HG03060 (cell line): ENCODE measurements around the gene FA2H.
"Not testable (repeated sequence)": the region's sequence is repeated elsewhere in the genome, so short reads cannot be mapped to it uniquely, and the experiment has no call there.

Source experiments
- ATAC-seq: cut with Tn5 transposase; IDR thresholded peaks from one replicate; pipeline ENCODE4 v1.9.1; 2021; ENCODE audit warnings: low read depth, moderate number of reproducible peaks; ENCODE audit not compliant: unreplicated experiment

The FA2H gene

DNA sequence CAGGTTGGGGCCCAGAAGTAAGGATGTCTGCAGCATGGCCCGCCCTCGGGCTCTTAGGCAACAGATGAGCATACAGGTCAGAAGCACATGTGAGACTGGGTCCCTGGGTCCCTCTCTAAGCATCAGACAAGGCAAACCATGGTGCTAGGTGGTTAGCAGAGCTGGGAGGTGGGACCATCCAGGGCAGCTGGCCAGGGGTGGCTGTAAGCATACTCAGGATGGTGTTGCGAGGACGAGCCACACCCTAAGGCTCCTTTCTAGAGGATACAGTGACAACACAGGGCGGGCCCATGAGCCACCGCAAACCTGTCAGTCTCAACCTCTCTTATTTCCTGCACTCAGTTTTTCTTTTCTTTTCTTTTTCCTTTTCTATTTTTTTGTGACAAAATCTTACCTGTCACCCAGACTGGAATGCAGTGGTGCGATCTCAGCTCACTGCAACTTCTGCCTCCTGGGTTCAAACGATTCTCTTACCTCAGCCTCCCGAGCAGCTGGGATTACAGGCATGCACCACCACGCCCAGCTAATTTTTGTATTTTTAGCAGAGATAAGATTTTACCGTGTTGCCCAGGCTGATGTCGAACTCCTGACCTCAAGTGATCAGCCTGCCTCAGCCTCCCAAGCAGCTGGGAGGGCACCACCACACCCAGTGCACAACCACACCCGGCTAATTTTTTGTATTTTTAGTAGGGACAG, 3.6 kb downstream of the FA2H start:
- ATAC-seq = no peak

DNA sequence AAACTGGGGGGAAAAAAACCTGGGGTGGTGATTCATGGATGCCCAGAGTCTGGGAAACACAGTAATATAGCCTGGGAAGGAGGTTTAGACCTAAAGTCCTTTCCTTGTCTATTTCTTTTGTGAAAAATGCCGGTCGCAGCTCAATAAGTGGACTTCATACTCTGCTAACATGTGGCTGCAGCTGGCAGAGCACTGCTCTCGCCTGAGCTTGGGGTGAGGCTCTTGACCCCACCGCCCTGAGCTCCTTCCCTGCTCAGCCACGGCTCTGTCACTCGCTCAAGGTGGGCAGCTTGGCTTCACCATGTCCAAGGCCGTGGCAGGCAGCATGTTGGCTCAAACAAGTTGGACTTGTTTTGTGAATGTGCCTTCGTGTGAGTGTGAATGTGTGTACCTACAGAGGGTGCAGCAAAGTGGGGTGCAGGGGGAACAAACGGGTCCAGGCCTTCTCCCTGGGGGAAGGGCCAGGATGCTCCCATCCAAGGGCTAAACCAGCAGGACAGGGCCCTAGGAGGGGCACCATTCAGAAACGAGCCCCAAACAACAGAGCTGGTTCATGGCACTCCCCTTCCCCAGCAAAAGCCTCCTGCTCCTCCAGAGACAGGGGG, 4.9 kb downstream of the FA2H start:
- ATAC-seq = no peak

- no peak for ATAC-seq
Measured at GRCh38 chr16:74768239-74768638, 6.4 kb downstream of the FA2H start.

- ATAC-seq = no peak
Measured at GRCh38 chr16:74767749-74768148, 6.9 kb downstream of the FA2H start.

DNA sequence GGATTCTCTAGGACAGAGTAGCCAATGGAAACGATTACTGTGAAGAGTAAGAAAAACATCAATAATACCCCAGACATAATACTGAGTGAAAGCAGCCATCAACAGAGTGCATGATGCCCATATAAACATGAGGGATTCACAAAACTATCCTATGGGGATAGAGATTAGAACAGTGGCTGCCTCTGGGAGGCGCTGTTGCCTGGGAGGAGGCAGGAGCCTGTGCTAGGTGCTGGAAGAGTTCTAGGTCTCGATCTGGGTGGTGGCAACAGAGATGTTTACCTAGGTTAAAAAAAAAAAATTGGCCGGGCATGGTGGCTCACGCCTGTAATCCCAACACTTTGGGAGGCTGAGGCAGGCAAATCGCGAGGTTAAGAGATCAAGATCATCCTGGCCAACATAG, 7.9 kb downstream of the FA2H start:
- ATAC-seq = no peak

DNA sequence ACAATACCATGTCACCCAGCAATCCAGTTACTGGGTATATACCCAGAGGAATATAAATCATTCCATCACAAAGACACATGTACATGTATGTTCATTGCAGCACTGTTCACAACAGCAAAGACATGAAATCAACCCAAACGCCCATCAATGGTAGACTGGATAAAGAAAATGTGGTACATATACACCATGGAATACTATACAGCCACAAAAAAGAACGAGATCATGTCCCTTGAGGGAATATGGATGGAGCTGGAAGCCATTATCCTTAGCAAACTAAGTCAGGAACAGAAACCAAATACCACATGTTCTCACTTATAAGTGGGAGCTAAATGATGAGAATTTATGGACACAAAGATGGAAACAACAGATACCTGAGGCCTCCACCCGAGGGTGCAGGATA, 10.4 kb downstream of the FA2H start:
- ATAC-seq = not testable (repeated sequence)

DNA sequence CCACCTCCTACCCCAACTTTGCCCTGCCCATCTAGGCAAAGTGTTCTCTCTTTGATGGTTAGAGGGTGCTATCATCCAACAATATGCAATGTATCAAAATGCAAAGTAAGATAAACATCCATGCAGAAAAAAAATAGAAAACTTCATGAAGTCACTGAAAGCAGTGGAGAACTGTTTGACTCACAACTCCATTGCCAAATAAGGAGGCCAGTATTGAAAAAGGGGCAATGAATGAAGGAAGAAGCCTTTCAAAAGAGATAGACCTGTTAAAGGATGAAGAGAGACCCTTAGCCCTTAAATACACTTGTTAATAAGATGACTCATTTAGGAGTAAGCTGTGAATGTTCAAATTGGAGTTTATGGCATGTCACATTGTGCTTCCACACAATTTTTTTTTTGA, 13.0 kb downstream of the FA2H start:
- ATAC-seq = no peak

DNA sequence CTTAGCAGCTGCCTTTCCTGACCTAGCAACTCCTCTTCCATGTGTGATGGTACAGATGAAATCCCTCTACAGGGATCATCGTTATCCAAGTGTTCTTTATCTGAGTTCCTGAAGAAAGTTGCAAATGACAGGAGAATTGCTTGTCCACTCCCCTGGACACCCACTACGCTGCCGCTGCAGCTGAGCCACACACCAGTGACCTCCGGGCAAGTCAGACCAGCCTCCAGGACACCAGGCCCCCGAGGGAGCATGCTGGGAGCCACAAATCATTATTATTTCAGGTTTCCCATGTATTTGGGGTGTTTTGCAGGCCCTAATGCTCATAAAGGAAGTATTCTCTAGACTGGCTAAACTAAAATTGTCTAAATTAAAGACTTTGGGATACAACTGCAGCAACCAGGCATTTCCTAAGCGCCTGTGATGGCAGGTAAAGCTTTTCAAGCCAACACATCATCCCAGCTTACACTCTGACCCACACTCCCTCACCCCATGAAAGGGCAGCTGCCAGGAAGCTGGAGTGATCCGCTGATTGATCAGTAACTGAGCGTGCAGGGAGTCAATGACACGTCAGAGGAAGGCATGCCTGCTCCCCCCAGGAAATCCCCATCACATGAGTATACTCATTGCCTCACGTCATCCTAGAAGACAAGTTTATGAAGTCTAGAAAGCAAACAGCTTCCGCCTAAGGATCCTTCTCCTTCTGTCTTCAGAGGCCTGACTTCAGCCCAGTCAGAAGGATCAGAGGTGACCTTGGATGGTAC, 14.4 kb downstream of the FA2H start:
- peak; percentile 87 for ATAC-seq

- no peak for ATAC-seq
Measured at GRCh38 chr16:74759564-74759963, 15.1 kb downstream of the FA2H start.

- no peak for ATAC-seq
Measured at GRCh38 chr16:74758801-74759200, 15.8 kb downstream of the FA2H start.

- no peak for ATAC-seq
Measured at GRCh38 chr16:74757349-74757748, 17.3 kb downstream of the FA2H start.

GRCh38 chr16:74756203-74756602, 18.4 kb downstream of the FA2H start:
- ATAC-seq = no peak

DNA sequence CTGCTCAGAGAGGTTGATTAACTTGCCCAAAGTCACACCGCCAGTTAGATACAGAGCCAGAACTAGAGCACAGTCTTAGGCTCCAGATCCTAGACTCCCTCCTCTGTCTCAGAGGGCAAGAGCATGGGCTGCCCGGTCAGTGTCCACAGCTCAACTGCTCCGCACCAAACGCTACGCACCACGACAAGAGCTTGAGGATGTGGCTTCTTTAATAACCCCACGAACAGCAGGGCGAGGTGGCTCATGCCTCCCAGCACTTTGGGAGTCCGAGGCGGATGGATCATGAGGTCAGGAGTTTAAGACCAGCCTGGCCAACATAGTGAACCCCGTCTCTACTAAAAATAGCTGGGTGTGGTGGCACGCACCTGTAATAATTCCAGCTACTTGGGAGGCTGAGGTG, 21.4 kb downstream of the FA2H start:
- ATAC-seq = no peak

DNA sequence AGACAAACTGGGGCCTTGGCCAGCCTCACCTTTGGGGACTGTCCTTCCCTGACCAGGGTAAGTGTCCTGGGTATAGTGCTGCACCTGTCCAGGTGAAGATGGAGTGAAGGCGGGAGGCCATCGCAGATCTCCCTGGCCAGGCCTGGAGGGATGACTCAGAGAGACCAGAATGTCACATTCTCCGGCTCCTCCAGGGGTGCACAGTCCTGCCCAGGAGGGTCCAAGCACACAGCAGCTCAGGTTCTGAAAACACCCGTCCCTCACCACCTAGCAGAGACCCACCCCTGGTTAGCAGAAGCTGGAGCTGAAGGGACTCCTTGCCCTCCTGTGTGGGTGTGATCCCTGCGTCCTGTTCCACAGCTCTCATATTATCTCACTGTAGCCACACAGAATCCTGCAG, 21.9 kb downstream of the FA2H start:
- ATAC-seq = no peak

DNA sequence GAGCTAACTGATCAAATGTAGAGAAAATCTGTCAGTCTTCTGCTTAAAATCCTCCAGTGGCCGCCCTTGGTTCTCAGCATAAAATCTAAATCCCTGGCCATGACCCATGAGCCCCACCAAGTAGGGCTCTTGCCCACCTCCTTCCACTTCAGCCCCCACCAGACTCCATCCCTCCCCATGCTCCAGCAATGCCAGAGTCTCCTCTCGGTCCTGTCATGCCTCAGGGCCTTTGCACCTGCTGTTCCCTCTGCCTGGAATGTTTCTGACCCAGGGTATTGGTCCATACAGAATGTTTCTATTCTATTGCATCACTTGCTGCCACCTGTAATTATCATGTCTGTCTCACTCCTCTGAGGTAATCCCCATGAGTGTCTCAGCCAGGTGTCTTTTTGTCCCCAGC, 22.4 kb downstream of the FA2H start:
- ATAC-seq = no peak

DNA sequence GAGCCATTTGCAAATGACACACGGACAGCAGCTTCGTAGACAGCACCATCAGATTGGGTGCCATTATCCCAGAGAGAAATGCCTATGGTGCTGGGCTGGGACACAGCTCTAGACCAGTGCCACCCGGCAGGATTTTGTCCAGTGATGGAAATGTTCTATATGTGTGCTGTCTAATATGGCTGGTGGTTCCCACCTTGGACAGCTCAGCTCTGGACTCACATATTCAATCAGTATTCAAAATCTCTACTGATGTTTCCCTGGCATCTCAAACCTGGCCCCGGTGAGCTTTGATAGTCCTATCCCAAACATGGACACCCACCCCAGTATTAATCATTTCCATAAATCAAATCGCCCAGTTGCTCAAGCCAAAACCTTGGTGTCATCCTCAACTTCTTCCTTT, 23.0 kb downstream of the FA2H start:
- ATAC-seq = no peak

DNA sequence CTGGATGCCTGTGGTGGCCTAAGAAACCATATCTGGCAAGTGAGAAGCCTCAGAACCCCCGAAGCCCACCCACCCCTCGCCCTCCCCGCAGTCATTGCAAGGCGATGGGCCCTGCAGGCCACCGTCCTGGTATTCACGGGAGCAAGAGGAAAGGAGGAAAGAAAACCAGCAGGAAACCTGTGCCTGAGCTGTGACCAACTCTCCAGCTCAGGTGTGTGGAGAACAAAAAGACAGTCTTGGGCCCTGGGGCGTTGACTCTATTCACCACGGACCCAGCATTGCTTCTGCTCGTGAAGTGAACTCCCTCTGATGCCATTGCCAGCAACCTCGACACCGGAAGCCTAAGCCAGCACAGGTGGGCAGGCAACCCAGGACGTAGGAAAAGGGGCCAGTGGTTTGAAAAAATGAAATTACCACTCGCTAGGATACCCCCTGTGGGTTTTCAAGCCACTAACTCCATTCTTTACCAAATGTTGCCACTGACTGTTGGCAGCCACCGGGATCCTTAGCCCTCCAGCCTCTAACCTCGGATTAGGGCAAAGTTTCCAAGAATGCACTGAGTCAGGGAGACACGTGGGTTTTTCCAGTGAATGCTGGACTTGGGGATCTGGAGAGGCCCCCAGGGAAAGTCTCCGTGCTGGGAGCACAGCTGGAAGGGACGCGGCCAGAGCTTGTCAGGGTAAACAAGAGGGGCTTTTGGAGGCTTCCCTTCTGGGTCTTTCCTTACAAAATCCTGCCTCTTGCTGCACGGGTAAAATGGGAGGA, 25.1 kb downstream of the FA2H start:
- ATAC-seq = no peak

DNA sequence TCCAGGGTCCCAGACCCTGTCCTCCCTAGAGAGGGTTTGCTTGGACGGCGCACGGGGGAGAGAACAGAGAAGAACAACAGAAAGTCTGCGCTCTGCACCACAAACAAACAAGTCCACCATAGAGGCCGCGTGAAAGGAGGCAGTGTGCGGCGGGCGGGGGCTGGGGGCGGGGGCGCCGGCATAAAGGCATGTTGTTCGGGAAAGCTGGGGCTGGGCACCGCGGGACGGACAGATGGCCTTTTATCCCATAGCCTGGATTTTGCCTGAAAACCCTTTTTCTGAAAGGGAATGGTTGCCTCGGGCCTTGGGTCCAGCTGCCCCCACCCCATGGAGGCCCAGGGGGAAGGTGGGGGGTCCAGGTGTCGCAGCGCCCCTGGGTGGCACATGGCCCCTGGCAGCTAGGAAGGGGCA, 26.0 kb downstream of the FA2H start:
- no peak for ATAC-seq

GRCh38 chr16:74747716-74748615, 26.7 kb downstream of the FA2H start:
- no peak for ATAC-seq

DNA sequence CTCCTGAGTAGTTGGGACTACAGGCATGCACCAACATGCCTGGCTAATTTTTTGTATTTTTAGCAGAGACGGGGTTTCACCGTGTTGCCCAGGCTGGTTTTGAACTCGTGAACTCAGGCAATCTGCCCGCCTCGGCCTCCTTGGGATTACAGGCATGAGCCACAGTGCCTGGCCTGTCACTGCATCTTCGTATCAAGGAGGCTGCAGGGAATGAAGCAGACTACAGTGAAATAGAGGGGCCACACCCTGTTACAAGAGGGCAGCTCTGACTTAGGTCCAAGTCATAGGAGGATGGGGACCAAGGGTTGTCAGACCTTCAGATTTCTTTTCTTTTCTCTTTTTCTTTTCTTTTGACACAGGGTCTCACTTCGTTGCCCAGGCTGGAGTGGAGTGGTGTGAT, 28.7 kb downstream of the FA2H start:
- ATAC-seq = no peak
